ENCODE data around the gene CHID1. TPM values are rescaled to one million over a fixed set of nuclear protein-coding genes. Genes with fewer than 3 reads are reported as not detected.

Gene CHID1
- total and polyA plus RNA-seq, 9 of the 15 experiments (the other 6 are each of a cell fraction or from before 2014, with no cell fraction given): 15.1 to 108 (median 39.8) TPM

DNA sequence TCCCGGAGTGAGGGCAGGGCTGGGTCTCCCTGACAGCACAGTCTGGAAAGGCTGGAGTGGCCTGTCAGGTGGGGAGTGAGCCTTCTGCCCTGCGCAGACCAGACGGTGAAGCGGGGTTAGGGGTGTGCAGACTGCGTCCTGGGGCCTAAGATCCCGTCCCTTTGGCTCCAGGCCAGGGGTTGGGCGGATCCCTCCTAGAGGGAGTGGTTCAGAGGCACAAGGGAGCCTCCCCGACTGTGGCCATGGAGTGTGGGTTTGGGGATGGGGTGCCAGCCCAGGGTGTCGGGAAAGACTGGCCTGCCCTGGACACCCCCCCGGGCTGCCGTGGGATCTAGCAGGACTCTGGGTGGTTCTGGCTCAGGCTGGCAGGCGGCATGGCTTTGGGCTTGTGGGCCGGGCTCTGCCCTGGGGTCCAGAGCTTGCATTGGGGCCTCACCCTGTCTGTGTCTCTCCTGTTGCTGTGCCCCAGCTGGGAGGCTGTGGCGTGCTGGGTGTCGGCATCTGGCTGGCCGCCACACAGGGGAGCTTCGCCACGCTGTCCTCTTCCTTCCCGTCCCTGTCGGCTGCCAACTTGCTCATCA lies 48.4 kb downstream of the CHID1 start (continued):
- TF ChIP-seq ZBTB7A (IDR thresholded peaks at IDR 0.05; ENCODE audit: borderline replicate concordance, control insufficient read depth, low read depth, low read length) (0 out of 2 replicates have a peak, but pooled peaks have one; percentile 20), ZFX (CRISPR knock-in tag; IDR thresholded peaks at IDR 0.05) (0 out of 2 replicates have a peak, but pooled peaks have one; percentile 11), TGIF2 (CRISPR knock-in tag; IDR thresholded peaks at IDR 0.05) (no peak), CXXC5 (CRISPR knock-in tag; IDR thresholded peaks at IDR 0.05) (0 out of 2 replicates have a peak, but pooled peaks have one; percentile 38), DIDO1 (tag; IDR thresholded peaks at IDR 0.05; ENCODE audit: low read depth) (no peak)

DNA sequence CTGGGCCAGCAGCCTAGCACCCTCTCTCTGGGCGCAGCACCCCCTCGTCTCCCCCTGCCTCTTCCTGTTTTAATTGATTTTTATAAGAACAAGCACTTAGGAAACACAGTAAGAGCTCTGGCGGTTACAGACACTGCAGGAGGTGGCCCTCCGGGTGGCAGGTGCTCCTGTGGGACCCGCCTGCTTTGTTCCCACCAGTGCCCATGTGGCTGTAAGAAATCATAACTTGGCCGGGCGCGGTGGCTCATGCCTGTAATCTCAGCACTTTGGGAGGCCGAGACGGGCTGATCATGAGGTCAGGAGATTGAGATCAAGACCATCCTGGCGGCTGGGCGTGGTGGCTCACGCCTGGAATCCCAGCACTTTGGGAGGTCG lies 49.5 kb downstream of the CHID1 start:
- intact Hi-C loops (cut with micrococcal nuclease) (no loop called here), in situ Hi-C loops (cut with MboI) (no loop called here)
- BruUV-seq (replicated peaks): no TSS peak
- ATAC-seq: no peak
- TF ChIP-seq, protein P1, sequence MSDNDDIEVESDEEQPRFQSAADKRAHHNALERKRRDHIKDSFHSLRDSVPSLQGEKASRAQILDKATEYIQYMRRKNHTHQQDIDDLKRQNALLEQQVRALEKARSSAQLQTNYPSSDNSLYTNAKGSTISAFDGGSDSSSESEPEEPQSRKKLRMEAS (CRISPR knock-in tag; IDR thresholded peaks at IDR 0.05): peak; percentile 63
- peak in 1 of 2 experiments; percentile 43 for TF ChIP-seq E2F6 (IDR thresholded peaks at IDR 0.05; ENCODE audit: borderline replicate concordance in 1 of 2, extremely low read depth in 1 of 2, insufficient read depth in 1 of 2, insufficient read length in 1 of 2, low read depth in 1 of 2, low read length in 1 of 2, poor library complexity in 1 of 2, severe bottlenecking in 1 of 2)
- TF ChIP-seq KHSRP (IDR thresholded peaks at IDR 0.05): no peak
- CTCF ChIA-PET (ENCODE audit: low intra/inter-chr PET ratio): no interaction called here
- Histone ChIP-seq H3K9me3 (replicated peaks; ENCODE audit: control insufficient read depth, insufficient read depth, low read depth, low read length) (no peaks in the 10 kb centered on the region), H3K9me1 (ENCODE audit: control insufficient read depth, insufficient read depth, low read length) (peaks cover 5% of the 10 kb centered on the region), H3K27ac (ENCODE audit: extremely low read depth, low read depth, low read length) (no peak overlapping the region), H3K4me3 (no peak overlapping the region), H3K9ac (ENCODE audit: insufficient read depth in 1 of 2, low read depth in 2 of 2, low read length in 2 of 2) (peak overlapping the region in 1 of 2 experiments; percentile 53; a peak in 1 of 4 replicates), H3K36me3 (ENCODE audit: control insufficient read depth, insufficient read depth, low read length) (peaks cover 3% of the 10 kb centered on the region; the same call in 1 of the 3 replicates), H3K4me2 (ENCODE audit: insufficient read depth, low read length) (no peak overlapping the region), H3K4me1 (replicated peaks in 1 of 2; ENCODE audit: control insufficient read depth in 2 of 2, insufficient read depth in 2 of 2, low read length in 2 of 2) (peaks cover 14 to 96% of the 10 kb centered on the region in 2 experiments), H2AFZ (ENCODE audit: low read depth, low read length) (no peak overlapping the region), H3K79me2 (ENCODE audit: control insufficient read depth, insufficient read depth, low read length) (no peaks in the 10 kb centered on the region), H3K27me3 (ENCODE audit: control insufficient read depth in 2 of 2, insufficient read depth in 2 of 2, low read length in 2 of 2) (no peaks in the 10 kb centered on the region), H4K20me1 (replicated peaks; ENCODE audit: control insufficient read depth, insufficient read depth, low read length) (peaks cover 26% of the 10 kb centered on the region)
- 45% methylated on average over 13 of the region's 14 CpGs for WGBS (ENCODE audit: insufficient coverage, low coverage, missing lambda C conversion rate)
- DNase-seq (ENCODE audit: extremely low read depth in 1 of 4, low spot score in 3 of 4): no peak
- no peak for FAIRE-seq
- POLR2A ChIA-PET: interaction anchor here (0.6 to 1.1 kb wide), 2 partner anchors 13 to 18 kb away, joined by 3 to 4 read pairs; partner anchors contain the start of genes POLR2L and TSPAN4
